ENCODE measurements around the gene SLC6A9.

Gene SLC6A9

GRCh38 chr1:43982808-43983207, 48.5 kb downstream of the SLC6A9 start:
- no peak for DNase-seq (ENCODE audit: extremely low read depth, low read depth)
- no peak for TF ChIP-seq CTCF (IDR thresholded peaks at IDR 0.05; ENCODE audit: low read depth, low read length)

GRCh38 chr1:43982241-43982640, 49.0 kb downstream of the SLC6A9 start:
- TF ChIP-seq CTCF (IDR thresholded peaks at IDR 0.05; ENCODE audit: low read depth, low read length) = no peak
- DNase-seq (ENCODE audit: extremely low read depth, low read depth) = no peak

GRCh38 chr1:43981636-43982035, 49.6 kb downstream of the SLC6A9 start:
- TF ChIP-seq CTCF (IDR thresholded peaks at IDR 0.05; ENCODE audit: low read depth, low read length) = no peak
- DNase-seq (ENCODE audit: extremely low read depth, low read depth) = no peak

- no peak for DNase-seq (ENCODE audit: extremely low read depth, low read depth)
- no peak for TF ChIP-seq CTCF (IDR thresholded peaks at IDR 0.05; ENCODE audit: low read depth, low read length)
These were observed 50.1 kb downstream of the SLC6A9 start for GRCh38 chr1:43981135-43981491.

GRCh38 chr1:43980255-43981134, 50.8 kb downstream of the SLC6A9 start:
- TF ChIP-seq CTCF (IDR thresholded peaks at IDR 0.05; ENCODE audit: low read depth, low read length) = no peak
- DNase-seq (ENCODE audit: extremely low read depth, low read depth) = no peak

GRCh38 chr1:43979528-43980254, 51.6 kb downstream of the SLC6A9 start:
- TF ChIP-seq CTCF (IDR thresholded peaks at IDR 0.05; ENCODE audit: low read depth, low read length) = no peak
- no peak for DNase-seq (ENCODE audit: extremely low read depth, low read depth)

- no peak for TF ChIP-seq CTCF (IDR thresholded peaks at IDR 0.05; ENCODE audit: low read depth, low read length)
- DNase-seq (ENCODE audit: extremely low read depth, low read depth) = no peak
These were observed 52.1 kb downstream of the SLC6A9 start for GRCh38 chr1:43979261-43979527.
